Neuronal stem cell (in vitro differentiated cells): ENCODE results near the gene PLEKHG1.

Experiments used
- DNase-seq: peaks from one replicate; pipeline ENCODE4 v3.0.0-alpha.2; 2013; ENCODE audit warnings: low spot score
- H2AFZ ChIP-seq: one replicate; pipeline ENCODE4 v1.6.1; 2013; ENCODE audit warnings: mild to moderate bottlenecking, low read length, inconsistent platforms
- H2AK5ac ChIP-seq: 2 replicates; pipeline ENCODE4 v1.6.1; 2013; ENCODE audit warnings: low read depth, mild to moderate bottlenecking, inconsistent platforms, low read length, moderate library complexity, mixed read lengths
- H2BK120ac ChIP-seq: 2 replicates; pipeline ENCODE4 v1.6.1; 2013; ENCODE audit warnings: low read depth, mild to moderate bottlenecking, inconsistent platforms, low read length, moderate library complexity, mixed read lengths
- H2BK12ac ChIP-seq: one replicate; pipeline ENCODE4 v1.6.1; 2013; ENCODE audit warnings: low read length, inconsistent platforms
- H2BK15ac ChIP-seq: 2 replicates; pipeline ENCODE4 v1.6.1; 2013; ENCODE audit warnings: mild to moderate bottlenecking, low read length, inconsistent platforms, mixed read lengths
- H2BK5ac ChIP-seq: one replicate; pipeline ENCODE4 v1.6.1; 2013; ENCODE audit warnings: inconsistent platforms, mild to moderate bottlenecking, low read length, moderate library complexity
- H3K14ac ChIP-seq: one replicate; pipeline ENCODE4 v1.6.1; 2013; ENCODE audit warnings: low read length, inconsistent platforms
- H3K18ac ChIP-seq: 2 replicates; pipeline ENCODE4 v1.6.1; 2013; ENCODE audit warnings: low read length, inconsistent platforms
- H3K23ac ChIP-seq: 2 replicates; pipeline ENCODE4 v1.6.1; 2013; ENCODE audit warnings: low read depth, mild to moderate bottlenecking, mixed read lengths, low read length, inconsistent platforms; ENCODE audit not compliant: poor library complexity
- H3K27ac ChIP-seq: replicated peaks from 3 replicates; pipeline ENCODE4 v1.5.1; 2013; ENCODE audit warnings: low read length, inconsistent platforms
- H3K27me3 ChIP-seq, 3 experiments: 2 replicates each; pipeline ENCODE4 v1.6.1; 2013; ENCODE audit warnings: low read length in 3 of 3, mild to moderate bottlenecking in 2 of 3, inconsistent platforms in 1 of 3, low read depth in 1 of 3, mixed read lengths in 1 of 3, moderate library complexity in 1 of 3; ENCODE audit not compliant: control insufficient read depth in 3 of 3, insufficient read depth in 3 of 3
- H3K36me3 ChIP-seq, 2 donors: replicated peaks in 1 of 2; 2 replicates each; pipeline ENCODE4 v1.6.1; 2013; ENCODE audit warnings: low read length in 2 of 2; ENCODE audit not compliant: control insufficient read depth in 2 of 2, insufficient read depth in 2 of 2
- H3K4ac ChIP-seq: 2 replicates; pipeline ENCODE4 v1.6.1; 2013; ENCODE audit warnings: inconsistent platforms, mild to moderate bottlenecking, low read length, moderate library complexity
- H3K4me1 ChIP-seq, 2 donors: 1 replicate in 1 of 2; 2 replicates in 1 of 2; pipeline ENCODE4 v1.6.1; 2013; ENCODE audit warnings: low read length in 2 of 2, low read depth in 1 of 2; ENCODE audit not compliant: control insufficient read depth in 2 of 2, insufficient read depth in 1 of 2
- H3K4me2 ChIP-seq: one replicate; pipeline ENCODE4 v1.6.1; 2013; ENCODE audit warnings: mild to moderate bottlenecking, low read length, inconsistent platforms; ENCODE audit not compliant: insufficient read depth, poor library complexity, severe bottlenecking
- H3K4me3 ChIP-seq, 2 donors: 2 replicates each; pipeline ENCODE4 v1.5.1; 2013; ENCODE audit warnings: low read length in 2 of 2, mild to moderate bottlenecking in 2 of 2, inconsistent platforms in 1 of 2, moderate library complexity in 1 of 2
- H3K79me1 ChIP-seq: one replicate; pipeline ENCODE4 v1.6.1; 2013; ENCODE audit warnings: low read depth, mild to moderate bottlenecking, inconsistent platforms, low read length, moderate library complexity
- H3K9ac ChIP-seq: one replicate; pipeline ENCODE4 v1.6.1; 2013; ENCODE audit warnings: mild to moderate bottlenecking, low read depth, low read length, inconsistent platforms; ENCODE audit not compliant: poor library complexity
- H3K9me3 ChIP-seq, 2 donors: replicated peaks in 1 of 2; 2 replicates each; pipeline versions ENCODE3 to v1.6.1; 2013; ENCODE audit warnings: low read length in 2 of 2, mild to moderate bottlenecking in 2 of 2, inconsistent platforms in 1 of 2, low read depth in 1 of 2, mixed read lengths in 1 of 2, moderate library complexity in 1 of 2; ENCODE audit not compliant: control insufficient read depth in 2 of 2, insufficient read depth in 1 of 2
- H4K8ac ChIP-seq: one replicate; pipeline ENCODE4 v1.6.1; 2013; ENCODE audit warnings: low read depth, mild to moderate bottlenecking, inconsistent platforms, low read length, moderate library complexity
- H4K91ac ChIP-seq: one replicate; pipeline ENCODE4 v1.6.1; 2013; ENCODE audit warnings: low read length, low read depth, mild to moderate bottlenecking, inconsistent platforms; ENCODE audit not compliant: poor library complexity
- WGBS, 2 donors: extraction: QIAGEN DNeasy Blood & Tissue Kit; methylation state at CpG; one replicate each; pipeline ENCODE4 v1.1.7; 2013; ENCODE audit warnings: missing lambda C conversion rate in 2 of 2, mixed read lengths in 1 of 2; ENCODE audit not compliant: insufficient read length in 2 of 2, insufficient replicate concordance in 1 of 2; ENCODE audit errors: extremely low coverage in 2 of 2; 5-methylcytosine and 5-hydroxymethylcytosine counted together

PLEKHG1 gene

GRCh38 chr6:150592377-150592995 lies 7.2 kb upstream of the PLEKHG1 start:
- Histone ChIP-seq H3K9ac (no peak overlapping the region), H3K4me1 (peaks cover 0 to 5% of the 10 kb centered on the region in 2 donors), H2BK12ac (no peak overlapping the region), H2BK15ac (no peak overlapping the region), H3K36me3 (no peaks in the 10 kb centered on the region), H3K27ac (no peak overlapping the region), H3K4ac (no peak overlapping the region), H2AK5ac (no peak overlapping the region), H3K27me3 (no peaks in the 10 kb centered on the region), H4K91ac (no peak overlapping the region), H3K18ac (no peak overlapping the region), H2BK120ac (no peak overlapping the region), H3K9me3 (no peaks in the 10 kb centered on the region), H4K8ac (no peak overlapping the region), H3K23ac (no peak overlapping the region), H3K4me3 (no peak overlapping the region), H3K4me2 (no peak overlapping the region), H3K14ac (no peak overlapping the region), H2BK5ac (no peak overlapping the region), H2AFZ (no peak overlapping the region), H3K79me1 (no peaks in the 10 kb centered on the region)
- WGBS, 2 donors = no CpG with 5 or more reads among the region's 5 CpGs
- DNase-seq = no peak

- peaks cover 0 to 5% of the 10 kb centered on the region in 2 donors for H3K4me1 ChIP-seq
- H3K27me3 ChIP-seq = no peaks in the 10 kb centered on the region
- no peak for DNase-seq
- H3K36me3 ChIP-seq = no peaks in the 10 kb centered on the region
- H3K9ac ChIP-seq = no peak overlapping the region
- no peaks in the 10 kb centered on the region for H3K79me1 ChIP-seq
- H3K4ac ChIP-seq = no peak overlapping the region
- no peak overlapping the region for H2BK15ac ChIP-seq
- H3K9me3 ChIP-seq = no peaks in the 10 kb centered on the region
- H2AK5ac ChIP-seq = no peak overlapping the region
- H3K4me3 ChIP-seq = no peak overlapping the region
- no peak overlapping the region for H3K14ac ChIP-seq
- H2BK5ac ChIP-seq = no peak overlapping the region
- H4K91ac ChIP-seq = no peak overlapping the region
- H4K8ac ChIP-seq = no peak overlapping the region
- H2BK120ac ChIP-seq = no peak overlapping the region
- H3K23ac ChIP-seq = no peak overlapping the region
- WGBS, 2 donors = no CpG with 5 or more reads among the region's 4 CpGs
- no peak overlapping the region for H3K18ac ChIP-seq
- H2AFZ ChIP-seq = no peak overlapping the region
- no peak overlapping the region for H3K27ac ChIP-seq
- no peak overlapping the region for H2BK12ac ChIP-seq
- no peak overlapping the region for H3K4me2 ChIP-seq
These were observed 6.6 kb upstream of the PLEKHG1 start for GRCh38 chr6:150593119-150593518.

GRCh38 chr6:150596439-150596838 lies 3.2 kb upstream of the PLEKHG1 start:
- Histone ChIP-seq H3K4me1 (peaks cover 5 to 8% of the 10 kb centered on the region in 2 donors), H2BK12ac (no peak overlapping the region), H3K4me2 (no peak overlapping the region), H4K91ac (no peak overlapping the region), H2AK5ac (no peak overlapping the region), H2AFZ (no peak overlapping the region), H2BK15ac (no peak overlapping the region), H3K9me3 (no peaks in the 10 kb centered on the region), H3K14ac (no peak overlapping the region), H2BK120ac (no peak overlapping the region), H3K4ac (no peak overlapping the region), H3K27me3 (peaks cover 0 to 5% (median 0%) of the 10 kb centered on the region in 3 experiments), H4K8ac (no peak overlapping the region), H3K9ac (no peak overlapping the region), H2BK5ac (no peak overlapping the region), H3K23ac (no peak overlapping the region), H3K27ac (no peak overlapping the region), H3K4me3 (no peak overlapping the region), H3K36me3 (no peaks in the 10 kb centered on the region), H3K79me1 (peaks cover under 1% of the 10 kb centered on the region), H3K18ac (no peak overlapping the region)
- DNase-seq = no peak
- WGBS, 2 donors = no CpG with 5 or more reads among the region's 7 CpGs

- Histone ChIP-seq H4K8ac (no peak overlapping the region), H2BK5ac (no peak overlapping the region), H3K9me3 (no peaks in the 10 kb centered on the region), H2AFZ (no peak overlapping the region), H3K18ac (no peak overlapping the region), H3K27ac (no peak overlapping the region), H4K91ac (no peak overlapping the region), H3K4me1 (peaks cover 7 to 8% of the 10 kb centered on the region in 2 donors), H3K27me3 (peaks cover 0 to 5% (median 0%) of the 10 kb centered on the region in 3 experiments), H3K79me1 (peaks cover 3% of the 10 kb centered on the region), H3K4ac (no peak overlapping the region), H3K9ac (no peak overlapping the region), H2BK12ac (no peak overlapping the region), H2BK15ac (no peak overlapping the region), H3K4me2 (no peak overlapping the region), H2BK120ac (no peak overlapping the region), H3K14ac (no peak overlapping the region), H2AK5ac (no peak overlapping the region), H3K23ac (no peak overlapping the region), H3K36me3 (no peaks in the 10 kb centered on the region), H3K4me3 (no peak overlapping the region)
- no peak for DNase-seq
- no CpG with 5 or more reads among the region's 4 CpGs for WGBS, 2 donors
These were observed 1.3 kb upstream of the PLEKHG1 start for GRCh38 chr6:150598401-150598800.
